ENCODE results near the gene ANAPC7.

The ANAPC7 gene

DNA sequence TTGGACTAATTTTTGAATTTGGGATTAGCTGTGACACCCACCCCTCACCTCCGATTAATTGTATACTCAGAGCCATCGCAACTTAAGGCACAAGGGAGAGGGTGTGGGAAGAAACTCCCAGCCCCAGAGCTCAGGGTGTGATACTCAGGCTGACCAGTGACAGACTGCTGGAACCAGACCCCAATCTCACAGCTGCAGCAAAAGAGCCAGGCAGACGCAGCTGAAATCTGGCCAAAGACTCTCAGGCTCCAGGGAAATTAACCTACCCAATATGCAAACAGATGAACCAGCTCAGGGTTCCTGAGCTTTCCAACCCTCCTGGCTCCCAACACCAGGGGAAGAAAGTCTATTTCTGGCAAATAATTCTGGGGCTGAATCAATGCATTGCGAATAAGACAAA lies 30.5 kb downstream of the ANAPC7 start:
- Histone ChIP-seq H4K20me1 (ENCODE audit: insufficient read depth, low read length) (no peaks in the 10 kb centered on the region), H3K36me3 (ENCODE audit: insufficient read depth, low read length) (peaks cover 59% of the 10 kb centered on the region), H3K27ac (ENCODE audit: low read depth, low read length, poor library complexity, severe bottlenecking) (peak overlapping the region; percentile 73), H3F3A (ENCODE audit: insufficient read depth, low read length) (no peaks in the 10 kb centered on the region), H3K4me1 (ENCODE audit: insufficient read depth, low read length, severe bottlenecking) (peaks cover 53% of the 10 kb centered on the region), H3K4me3 (ENCODE audit: low read depth, low read length, poor library complexity, severe bottlenecking) (no peak overlapping the region), H3K4me2 (ENCODE audit: low read length) (no peak overlapping the region), H3K9me2 (ENCODE audit: low read depth, low read length) (no peaks in the 10 kb centered on the region), H3K79me2 (ENCODE audit: insufficient read depth, low read length) (no peaks in the 10 kb centered on the region), H3K27me3 (ENCODE audit: insufficient read depth, low read length) (no peaks in the 10 kb centered on the region), H3K9me3 (ENCODE audit: low read length) (no peaks in the 10 kb centered on the region), H3K9ac (ENCODE audit: low read length) (no peak overlapping the region), H2AFZ (ENCODE audit: low read length) (no peak overlapping the region)
- TF ChIP-seq EZH2 (IDR thresholded peaks at IDR 0.05; ENCODE audit: borderline replicate concordance, low read length) = no peak
- TF ChIP-seq, protein P1, sequence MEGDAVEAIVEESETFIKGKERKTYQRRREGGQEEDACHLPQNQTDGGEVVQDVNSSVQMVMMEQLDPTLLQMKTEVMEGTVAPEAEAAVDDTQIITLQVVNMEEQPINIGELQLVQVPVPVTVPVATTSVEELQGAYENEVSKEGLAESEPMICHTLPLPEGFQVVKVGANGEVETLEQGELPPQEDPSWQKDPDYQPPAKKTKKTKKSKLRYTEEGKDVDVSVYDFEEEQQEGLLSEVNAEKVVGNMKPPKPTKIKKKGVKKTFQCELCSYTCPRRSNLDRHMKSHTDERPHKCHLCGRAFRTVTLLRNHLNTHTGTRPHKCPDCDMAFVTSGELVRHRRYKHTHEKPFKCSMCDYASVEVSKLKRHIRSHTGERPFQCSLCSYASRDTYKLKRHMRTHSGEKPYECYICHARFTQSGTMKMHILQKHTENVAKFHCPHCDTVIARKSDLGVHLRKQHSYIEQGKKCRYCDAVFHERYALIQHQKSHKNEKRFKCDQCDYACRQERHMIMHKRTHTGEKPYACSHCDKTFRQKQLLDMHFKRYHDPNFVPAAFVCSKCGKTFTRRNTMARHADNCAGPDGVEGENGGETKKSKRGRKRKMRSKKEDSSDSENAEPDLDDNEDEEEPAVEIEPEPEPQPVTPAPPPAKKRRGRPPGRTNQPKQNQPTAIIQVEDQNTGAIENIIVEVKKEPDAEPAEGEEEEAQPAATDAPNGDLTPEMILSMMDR (IDR thresholded peaks at IDR 0.05; ENCODE audit: low read length) = no peak

- Histone ChIP-seq H3K4me2 (ENCODE audit: low read length) (no peak overlapping the region), H3K9ac (ENCODE audit: low read length) (no peak overlapping the region), H2AFZ (ENCODE audit: low read length) (no peak overlapping the region), H3K9me2 (ENCODE audit: low read depth, low read length) (no peaks in the 10 kb centered on the region), H3K36me3 (ENCODE audit: insufficient read depth, low read length) (peaks cover 52% of the 10 kb centered on the region), H3K79me2 (ENCODE audit: insufficient read depth, low read length) (no peaks in the 10 kb centered on the region), H3K9me3 (ENCODE audit: low read length) (no peaks in the 10 kb centered on the region), H3F3A (ENCODE audit: insufficient read depth, low read length) (no peaks in the 10 kb centered on the region), H3K27me3 (ENCODE audit: insufficient read depth, low read length) (no peaks in the 10 kb centered on the region), H3K4me1 (ENCODE audit: insufficient read depth, low read length, severe bottlenecking) (peaks cover 61% of the 10 kb centered on the region), H3K27ac (ENCODE audit: low read depth, low read length, poor library complexity, severe bottlenecking) (peak overlapping the region; percentile 73), H4K20me1 (ENCODE audit: insufficient read depth, low read length) (no peaks in the 10 kb centered on the region), H3K4me3 (ENCODE audit: low read depth, low read length, poor library complexity, severe bottlenecking) (no peak overlapping the region)
- TF ChIP-seq, protein P1 (IDR thresholded peaks at IDR 0.05; ENCODE audit: low read length) = no peak
- TF ChIP-seq EZH2 (IDR thresholded peaks at IDR 0.05; ENCODE audit: borderline replicate concordance, low read length) = no peak
Observed at GRCh38 chr12:110372056-110372425, 31.5 kb downstream of the ANAPC7 start.

GRCh38 chr12:110371408-110372055 lies 32.0 kb downstream of the ANAPC7 start:
- Histone ChIP-seq H3K9me2 (ENCODE audit: low read depth, low read length) (no peaks in the 10 kb centered on the region), H3K9me3 (ENCODE audit: low read length) (no peaks in the 10 kb centered on the region), H3K4me2 (ENCODE audit: low read length) (no peak overlapping the region), H3K79me2 (ENCODE audit: insufficient read depth, low read length) (no peaks in the 10 kb centered on the region), H3F3A (ENCODE audit: insufficient read depth, low read length) (no peaks in the 10 kb centered on the region), H3K36me3 (ENCODE audit: insufficient read depth, low read length) (peaks cover 51% of the 10 kb centered on the region), H3K27ac (ENCODE audit: low read depth, low read length, poor library complexity, severe bottlenecking) (peak overlapping the region; percentile 73), H4K20me1 (ENCODE audit: insufficient read depth, low read length) (no peaks in the 10 kb centered on the region), H3K4me1 (ENCODE audit: insufficient read depth, low read length, severe bottlenecking) (peaks cover 62% of the 10 kb centered on the region), H2AFZ (ENCODE audit: low read length) (no peak overlapping the region), H3K27me3 (ENCODE audit: insufficient read depth, low read length) (no peaks in the 10 kb centered on the region), H3K4me3 (ENCODE audit: low read depth, low read length, poor library complexity, severe bottlenecking) (no peak overlapping the region), H3K9ac (ENCODE audit: low read length) (no peak overlapping the region)
- TF ChIP-seq, protein P1 (IDR thresholded peaks at IDR 0.05; ENCODE audit: low read length) = no peak
- no peak for TF ChIP-seq EZH2 (IDR thresholded peaks at IDR 0.05; ENCODE audit: borderline replicate concordance, low read length)

Data from OCI-LY1 (cell line).